IMR-90 (cell line): ENCODE measurements around the gene ZNF236. TPM values are rescaled to one million over a fixed set of nuclear protein-coding genes. Genes with fewer than 3 reads are reported as not detected.

Experiments
- ATAC-seq: fragments of 200-7000 bp; cut with Tn5 transposase; 2 replicates; pipeline ENCODE4 v1.9.1; 2020; ENCODE audit warnings: low read depth, mild to moderate bottlenecking, moderate library complexity
- BruUV-seq: library from RNA; stranded (reverse); fragments of 400-500 nt; replicated peaks from 2 replicates; lab custom pipeline; 2021; lab: Mats Ljungman, UMichigan
- CTCF ChIA-PET: fragments of 300-600 bp; formaldehyde crosslinking; extraction: SDS; loops from one replicate; lab custom pipeline; 2021; ENCODE audit warnings: antibody characterized with exemption; lab: Yijun Ruan, JAX
- POLR2A ChIA-PET: fragments of 300-600 bp; sonication (Branson Sonifier 250); formaldehyde crosslinking; loops from one replicate; lab custom pipeline; 2022; ENCODE audit warnings: antibody characterized with exemption; ENCODE audit not compliant: unreplicated experiment; lab: Charles Lee
- DNase-seq: peaks from one replicate; pipeline ENCODE4 v3.0.0; 2013
- H2AFZ ChIP-seq: replicated peaks from 2 replicates; pipeline ENCODE3; 2013; ENCODE audit warnings: low read length, mild to moderate bottlenecking; ENCODE audit not compliant: poor library complexity
- H2AK5ac ChIP-seq: 2 replicates; pipeline ENCODE4 v1.6.1; 2013; ENCODE audit warnings: low read depth, low read length, inconsistent platforms
- H2AK9ac ChIP-seq: replicated peaks from 2 replicates; pipeline ENCODE3; 2013; ENCODE audit warnings: mild to moderate bottlenecking, low read depth, low read length, moderate library complexity; ENCODE audit not compliant: poor library complexity
- H2BK120ac ChIP-seq: 2 replicates; pipeline ENCODE4 v1.6.1; 2013; ENCODE audit warnings: low read depth, low read length, inconsistent platforms
- H2BK15ac ChIP-seq: 3 replicates; pipeline ENCODE4 v1.6.1; 2013; ENCODE audit warnings: low read depth, low read length, inconsistent platforms
- H2BK20ac ChIP-seq: 2 replicates; pipeline ENCODE4 v1.6.1; 2013; ENCODE audit warnings: low read depth, mild to moderate bottlenecking, inconsistent platforms, low read length, moderate library complexity
- H2BK5ac ChIP-seq: 2 replicates; pipeline ENCODE4 v1.6.1; 2013; ENCODE audit warnings: mild to moderate bottlenecking, low read depth, low read length, inconsistent platforms; ENCODE audit not compliant: poor library complexity, severe bottlenecking
- H3K14ac ChIP-seq: replicated peaks from 2 replicates; pipeline ENCODE4 v1.6.1; 2013; ENCODE audit warnings: low read depth, low read length, inconsistent platforms
- H3K18ac ChIP-seq: 2 replicates; pipeline ENCODE4 v1.6.1; 2013; ENCODE audit warnings: low read depth, low read length, control low read depth
- H3K23ac ChIP-seq: 2 replicates; pipeline ENCODE4 v1.6.1; 2013; ENCODE audit warnings: low read depth, low read length, inconsistent platforms
- H3K27ac ChIP-seq: 2 replicates; pipeline ENCODE4 v1.5.1; 2013; ENCODE audit warnings: mild to moderate bottlenecking, control low read depth, low read length; ENCODE audit not compliant: insufficient read depth
- H3K27me3 ChIP-seq: 2 replicates; pipeline ENCODE4 v1.6.1; 2013; ENCODE audit warnings: low read length; ENCODE audit not compliant: control insufficient read depth, insufficient read depth
- H3K36me3 ChIP-seq: 2 replicates; pipeline ENCODE4 v1.6.1; 2013; ENCODE audit warnings: low read length, mixed read lengths; ENCODE audit not compliant: control insufficient read depth, insufficient read depth
- H3K4ac ChIP-seq: 2 replicates; pipeline ENCODE4 v1.6.1; 2013; ENCODE audit warnings: low read depth, low read length, inconsistent platforms
- H3K4me1 ChIP-seq: 2 replicates; pipeline ENCODE4 v1.6.1; 2013; ENCODE audit warnings: low read length, mixed read lengths; ENCODE audit not compliant: control insufficient read depth, insufficient read depth
- H3K4me2 ChIP-seq: 2 replicates; pipeline ENCODE4 v1.6.1; 2013; ENCODE audit warnings: low read depth, mild to moderate bottlenecking, control low read depth, low read length, moderate library complexity
- H3K4me3 ChIP-seq: 2 replicates; pipeline ENCODE4 v1.5.1; 2013; ENCODE audit warnings: low read depth, mild to moderate bottlenecking, control low read depth, low read length, moderate library complexity; ENCODE audit not compliant: insufficient read depth
- H3K56ac ChIP-seq: 2 replicates; pipeline ENCODE4 v1.6.1; 2013; ENCODE audit warnings: low read length, inconsistent platforms; ENCODE audit not compliant: insufficient read depth; ENCODE audit errors: extremely low read depth
- H3K79me1 ChIP-seq, 2 experiments: 2 replicates each; pipeline ENCODE4 v1.6.1; 2013; ENCODE audit warnings: low read length in 2 of 2, inconsistent platforms in 1 of 2, low read depth in 1 of 2
- H3K9ac ChIP-seq: 2 replicates; pipeline ENCODE4 v1.6.1; 2013; ENCODE audit warnings: low read depth, low read length, control low read depth
- H3K9me1 ChIP-seq: 2 replicates; pipeline ENCODE4 v1.6.1; 2013; ENCODE audit warnings: low read length, inconsistent platforms; ENCODE audit not compliant: insufficient read depth
- H3K9me3 ChIP-seq: 2 replicates; pipeline ENCODE4 v1.6.1; 2013; ENCODE audit warnings: low read length; ENCODE audit not compliant: control insufficient read depth, insufficient read depth
- H4K20me1 ChIP-seq: 2 replicates; pipeline ENCODE4 v1.6.1; 2013; ENCODE audit warnings: low read length, inconsistent platforms; ENCODE audit not compliant: insufficient read depth
- H4K5ac ChIP-seq: 2 replicates; pipeline ENCODE4 v1.6.1; 2013; ENCODE audit warnings: mild to moderate bottlenecking, low read depth, low read length, control low read depth
- H4K8ac ChIP-seq, 2 experiments: 2 replicates each; pipeline ENCODE4 v1.6.1; 2013; ENCODE audit warnings: low read depth in 2 of 2, low read length in 2 of 2, control low read depth in 1 of 2, inconsistent platforms in 1 of 2
- H4K91ac ChIP-seq: 2 replicates; pipeline ENCODE4 v1.6.1; 2013; ENCODE audit warnings: low read depth, low read length, inconsistent platforms; ENCODE audit not compliant: insufficient read depth
- BHLHE40 ChIP-seq: fragments of 150-350 bp; IDR thresholded peaks from 2 replicates; pipeline ENCODE4 v1.6.1; 2016; ENCODE audit warnings: mild to moderate bottlenecking, low read depth, low read length
- CEBPB ChIP-seq: IDR thresholded peaks from 2 replicates; pipeline ENCODE4 v1.6.1; 2012; ENCODE audit warnings: low read depth, low read length, improper control_type of control experiment
- CHD1 ChIP-seq: IDR thresholded peaks from 2 replicates; pipeline ENCODE4 v1.6.1; 2012; ENCODE audit warnings: low read depth, low read length, improper control_type of control experiment
- CTCF ChIP-seq: conservative IDR thresholded peaks from 2 replicates; pipeline ENCODE4 v1.5.1; 2012; ENCODE audit warnings: mild to moderate bottlenecking, low read depth, low read length, improper control_type of control experiment
- FOS ChIP-seq: fragments of 150-350 bp; IDR thresholded peaks from 2 replicates; pipeline ENCODE4 v1.6.1; 2016; ENCODE audit warnings: low read depth, low read length
- MAFK ChIP-seq: IDR thresholded peaks from 2 replicates; pipeline ENCODE4 v1.6.1; 2012; ENCODE audit warnings: low read depth, low read length, improper control_type of control experiment
- MAZ ChIP-seq: IDR thresholded peaks from 2 replicates; pipeline ENCODE4 v1.6.1; 2012; ENCODE audit warnings: low read depth, mild to moderate bottlenecking, low read length, improper control_type of control experiment, moderate library complexity, borderline replicate concordance
- MXI1 ChIP-seq: IDR thresholded peaks from 2 replicates; pipeline ENCODE4 v1.6.1; 2012; ENCODE audit warnings: low read depth, mild to moderate bottlenecking, low read length, moderate library complexity, borderline replicate concordance
- NFE2L2 ChIP-seq: fragments of 150-350 bp; IDR thresholded peaks from 2 replicates; pipeline ENCODE4 v1.6.1; 2016; ENCODE audit warnings: low read depth, mild to moderate bottlenecking, low read length
- POLR2A ChIP-seq: IDR thresholded peaks from 2 replicates; pipeline ENCODE4 v1.6.1; 2012; ENCODE audit warnings: mild to moderate bottlenecking, low read depth, low read length
- RAD21 ChIP-seq: IDR thresholded peaks from 2 replicates; pipeline ENCODE4 v1.6.1; 2012; ENCODE audit warnings: low read length, improper control_type of control experiment
- RCOR1 ChIP-seq: IDR thresholded peaks from 2 replicates; pipeline ENCODE4 v1.6.1; 2012; ENCODE audit warnings: mild to moderate bottlenecking, low read length, improper control_type of control experiment; ENCODE audit not compliant: insufficient replicate concordance
- RFX5 ChIP-seq: IDR thresholded peaks from 2 replicates; pipeline ENCODE4 v1.8.0; 2012; ENCODE audit warnings: low read depth, mild to moderate bottlenecking, low read length, moderate library complexity
- SMC3 ChIP-seq: fragments of 150-350 bp; IDR thresholded peaks from 2 replicates; pipeline ENCODE4 v1.6.1; 2016; ENCODE audit warnings: low read depth, mild to moderate bottlenecking, antibody characterized with exemption, low read length, moderate library complexity
- WGBS, 2 experiments: methylation state at CpG; one replicate each; pipeline versions ENCODE4 v1.1.5 to v1.1.7; 2013; ENCODE audit warnings: missing lambda C conversion rate in 2 of 2; ENCODE audit not compliant: insufficient read length in 1 of 2; ENCODE audit errors: extremely low coverage in 2 of 2; 5-methylcytosine and 5-hydroxymethylcytosine counted together
- dilution Hi-C: fragments of 300-500 bp; cut with HindIII; formaldehyde crosslinking; loops from one replicate; pipeline ENCODE4 v1.14.3; 2018; ENCODE audit warnings: low sequenced_read_pairs; ENCODE audit not compliant: unreplicated experiment
- in situ Hi-C: fragments of 300-500 bp; cut with MboI; formaldehyde crosslinking; loops from 3 replicates; pipeline ENCODE4 v1.14.3; 2019; ENCODE audit warnings: low sequenced_read_pairs, inconsistent platforms, mixed read lengths
- intact Hi-C: fragments of 100-400 bp; cut with micrococcal nuclease; formaldehyde crosslinking; loops from 2 replicates; pipeline ENCODE4 v1.10.0; 2022
- polyA plus RNA-seq, 3 experiments: library from polyadenylated mRNA; depleted of rRNA; stranded (reverse); fragments of >200 nt; gene quantifications; 2 replicates each; pipeline ENCODE4 v1.2.3, GENCODE V29; 2012; ENCODE audit warnings: low replicate concordance in 1 of 3
- total RNA-seq: library from RNA; depleted of rRNA; stranded (reverse); fragments of >200 nt; gene quantifications from 2 replicates; pipeline ENCODE4 v1.2.3, GENCODE V29; 2012
- TF ChIP-seq, protein P1 (sequence below): fragments of 150-350 bp; IDR thresholded peaks from 2 replicates; pipeline ENCODE4 v1.6.1; 2016; ENCODE audit warnings: low read depth, mild to moderate bottlenecking, low read length, moderate library complexity, borderline replicate concordance
- TF ChIP-seq, protein P2 (sequence below): fragments of 150-350 bp; IDR thresholded peaks from 2 replicates; pipeline ENCODE4 v1.6.1; 2017; ENCODE audit warnings: mild to moderate bottlenecking, antibody characterized with exemption, low read length, low read depth

The ZNF236 gene
- total and polyA plus RNA-seq, 2 of the 4 experiments (the other 2 are of a cell fraction), result 3.6 to 9.7 TPM

- intact Hi-C loops (no loop called here), dilution Hi-C loops (no loop called here), in situ Hi-C loops (no loop called here)
- H3K18ac ChIP-seq, result no peak overlapping the region
- H3K9me3 ChIP-seq, result no peaks in the 10 kb centered on the region
- H2BK120ac ChIP-seq, result no peak overlapping the region
- no peak overlapping the region for H3K4ac ChIP-seq
- peaks cover 6% of the 10 kb centered on the region for H3K27me3 ChIP-seq
- H2BK15ac ChIP-seq, result no peak overlapping the region
- H4K5ac ChIP-seq, result no peak overlapping the region
- WGBS, 2 experiments, result no CpG with 5 or more reads among the region's 8 CpGs
- TF ChIP-seq RFX5 (no peak), CHD1 (no peak), MAZ (no peak), BHLHE40 (no peak), SMC3 (no peak), CTCF (no peak), RAD21 (no peak), FOS (no peak), MXI1 (no peak), RCOR1 (no peak), NFE2L2 (no peak), MAFK (no peak), POLR2A (no peak), CEBPB (no peak)
- TF ChIP-seq, protein P1, sequence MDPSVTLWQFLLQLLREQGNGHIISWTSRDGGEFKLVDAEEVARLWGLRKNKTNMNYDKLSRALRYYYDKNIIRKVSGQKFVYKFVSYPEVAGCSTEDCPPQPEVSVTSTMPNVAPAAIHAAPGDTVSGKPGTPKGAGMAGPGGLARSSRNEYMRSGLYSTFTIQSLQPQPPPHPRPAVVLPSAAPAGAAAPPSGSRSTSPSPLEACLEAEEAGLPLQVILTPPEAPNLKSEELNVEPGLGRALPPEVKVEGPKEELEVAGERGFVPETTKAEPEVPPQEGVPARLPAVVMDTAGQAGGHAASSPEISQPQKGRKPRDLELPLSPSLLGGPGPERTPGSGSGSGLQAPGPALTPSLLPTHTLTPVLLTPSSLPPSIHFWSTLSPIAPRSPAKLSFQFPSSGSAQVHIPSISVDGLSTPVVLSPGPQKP, result no peak
- TF ChIP-seq, protein P2, sequence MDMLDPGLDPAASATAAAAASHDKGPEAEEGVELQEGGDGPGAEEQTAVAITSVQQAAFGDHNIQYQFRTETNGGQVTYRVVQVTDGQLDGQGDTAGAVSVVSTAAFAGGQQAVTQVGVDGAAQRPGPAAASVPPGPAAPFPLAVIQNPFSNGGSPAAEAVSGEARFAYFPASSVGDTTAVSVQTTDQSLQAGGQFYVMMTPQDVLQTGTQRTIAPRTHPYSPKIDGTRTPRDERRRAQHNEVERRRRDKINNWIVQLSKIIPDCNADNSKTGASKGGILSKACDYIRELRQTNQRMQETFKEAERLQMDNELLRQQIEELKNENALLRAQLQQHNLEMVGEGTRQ, result no peak
- no peaks in the 10 kb centered on the region for H3K9me1 ChIP-seq
- no peak overlapping the region for H2AK9ac ChIP-seq
- H3K56ac ChIP-seq, result no peak overlapping the region
- H4K20me1 ChIP-seq, result no peaks in the 10 kb centered on the region
- H3K14ac ChIP-seq, result no peak overlapping the region
- no peak overlapping the region for H4K8ac ChIP-seq
- H3K9ac ChIP-seq, result no peak overlapping the region
- H3K4me2 ChIP-seq, result no peak overlapping the region; the same call in 1 of the 2 replicates
- H2AK5ac ChIP-seq, result no peak overlapping the region
- no peak overlapping the region for H2BK20ac ChIP-seq
- ATAC-seq (peak; percentile 79), DNase-seq (peak; percentile 56)
- H3K23ac ChIP-seq, result no peak overlapping the region
- no TSS peak for BruUV-seq
- no peaks in the 10 kb centered on the region for H3K36me3 ChIP-seq
- H3K4me1 ChIP-seq, result no peaks in the 10 kb centered on the region
- no peak overlapping the region for H4K91ac ChIP-seq
- CTCF ChIA-PET, result no interaction called here
- H2BK5ac ChIP-seq, result no peak overlapping the region
- POLR2A ChIA-PET, result no interaction called here
- H3K27ac ChIP-seq, result no peak overlapping the region
- H3K4me3 ChIP-seq, result no peak overlapping the region
- H3K79me1 ChIP-seq, result no peaks in the 10 kb centered on the region
- H2AFZ ChIP-seq, result no peak overlapping the region
Measured at GRCh38 chr18:76994086-76994654, 171.8 kb downstream of the ZNF236 start.
